Endothelial cell of umbilical vein (primary cell): ENCODE data around the gene SWT1.
"Not testable (repeated sequence)": the region's sequence is repeated elsewhere in the genome, so short reads cannot be mapped to it uniquely, and the experiment has no call there.

Experiments used
- EZH2 ChIP-seq: IDR thresholded peaks from 2 replicates; pipeline ENCODE4 v1.6.1; 2012; ENCODE audit warnings: borderline replicate concordance, low read depth, mild to moderate bottlenecking, moderate library complexity, low read length, inconsistent platforms; ENCODE audit not compliant: severe bottlenecking
- FOS ChIP-seq: IDR thresholded peaks from 2 replicates; pipeline ENCODE4 v1.6.1; 2011; ENCODE audit warnings: mild to moderate bottlenecking, low read length, moderate library complexity, borderline replicate concordance; ENCODE audit not compliant: insufficient read depth
- POLR2A ChIP-seq: IDR thresholded peaks from 2 replicates; pipeline ENCODE4 v1.6.1; 2012; ENCODE audit warnings: low read depth, mild to moderate bottlenecking, control low read depth, low read length
- TF ChIP-seq, protein P1 (sequence below), 2 donors: IDR thresholded peaks; 1 replicate in 1 of 2; 2 replicates in 1 of 2; pipeline ENCODE4 v1.5.1; 2011; ENCODE audit warnings: low read length in 2 of 2, mild to moderate bottlenecking in 2 of 2, moderate library complexity in 2 of 2, control low read depth in 1 of 2, inconsistent platforms in 1 of 2, low read depth in 1 of 2; ENCODE audit not compliant: insufficient read depth in 1 of 2; ENCODE audit errors: extremely low read depth in 1 of 2

DNA sequence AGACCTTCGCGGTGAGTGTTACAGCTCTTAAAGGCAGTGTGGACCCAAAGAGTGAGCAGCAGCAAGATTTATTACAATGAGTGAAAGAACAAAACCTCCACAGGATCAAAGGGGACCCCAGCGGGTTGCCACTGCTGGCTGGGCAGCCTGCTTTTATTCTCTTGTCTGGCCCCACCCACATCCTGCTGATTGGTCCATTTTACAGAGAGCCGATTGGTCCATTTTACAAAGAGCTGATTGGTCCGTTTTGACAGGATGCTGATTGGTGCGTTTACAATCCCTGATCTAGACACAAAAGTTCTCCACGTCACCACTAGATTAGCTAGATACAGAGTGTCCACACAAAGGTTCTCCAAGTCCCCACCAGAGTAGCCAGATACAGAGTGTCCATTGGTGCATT lies 164.1 kb downstream of the SWT1 start:
- TF ChIP-seq EZH2, POLR2A, FOS: not testable (repeated sequence)
- TF ChIP-seq, protein P1, sequence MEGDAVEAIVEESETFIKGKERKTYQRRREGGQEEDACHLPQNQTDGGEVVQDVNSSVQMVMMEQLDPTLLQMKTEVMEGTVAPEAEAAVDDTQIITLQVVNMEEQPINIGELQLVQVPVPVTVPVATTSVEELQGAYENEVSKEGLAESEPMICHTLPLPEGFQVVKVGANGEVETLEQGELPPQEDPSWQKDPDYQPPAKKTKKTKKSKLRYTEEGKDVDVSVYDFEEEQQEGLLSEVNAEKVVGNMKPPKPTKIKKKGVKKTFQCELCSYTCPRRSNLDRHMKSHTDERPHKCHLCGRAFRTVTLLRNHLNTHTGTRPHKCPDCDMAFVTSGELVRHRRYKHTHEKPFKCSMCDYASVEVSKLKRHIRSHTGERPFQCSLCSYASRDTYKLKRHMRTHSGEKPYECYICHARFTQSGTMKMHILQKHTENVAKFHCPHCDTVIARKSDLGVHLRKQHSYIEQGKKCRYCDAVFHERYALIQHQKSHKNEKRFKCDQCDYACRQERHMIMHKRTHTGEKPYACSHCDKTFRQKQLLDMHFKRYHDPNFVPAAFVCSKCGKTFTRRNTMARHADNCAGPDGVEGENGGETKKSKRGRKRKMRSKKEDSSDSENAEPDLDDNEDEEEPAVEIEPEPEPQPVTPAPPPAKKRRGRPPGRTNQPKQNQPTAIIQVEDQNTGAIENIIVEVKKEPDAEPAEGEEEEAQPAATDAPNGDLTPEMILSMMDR (IDR thresholded peaks at IDR 0.05; ENCODE audit: extremely low read depth in 1 of 2, insufficient read depth in 1 of 2, low read depth in 1 of 2, low read length in 2 of 2), result not testable (repeated sequence)
